Measurements from ENCODE around the gene KCNT1.

GRCh38 chr9:135757356-135757755, 55.4 kb downstream of the KCNT1 start:
- TF ChIP-seq CTCF (IDR thresholded peaks at IDR 0.05) = no peak
- no peak for TF ChIP-seq EP300 (IDR thresholded peaks at IDR 0.05)
